Prostate gland (tissue), 2 donors: Measurements from ENCODE around the gene SPRR2B. TPM values are rescaled to one million over a fixed set of nuclear protein-coding genes. Genes with fewer than 3 reads are reported as not detected.
"Not testable (repeated sequence)": the region's sequence is repeated elsewhere in the genome, so short reads cannot be mapped to it uniquely, and the experiment has no call there.

Experiments
- DNase-seq: peaks from one replicate; pipeline ENCODE4 v3.0.0-alpha.2; 2019; ENCODE audit warnings: low spot score
- H3K27ac ChIP-seq, 2 donors: fragments of 200-600 bp; sonication (generic); 2 replicates each; pipeline ENCODE4 v1.5.1; 2017 to 2019
- H3K27me3 ChIP-seq: fragments of 200-600 bp; sonication (generic); replicated peaks from 2 replicates; pipeline ENCODE4 v1.5.1; 2019; ENCODE audit not compliant: insufficient read depth
- H3K36me3 ChIP-seq, 2 donors: fragments of 200-600 bp; sonication (generic); 1 replicate in 1 of 2; 2 replicates in 1 of 2; pipeline versions ENCODE4 v1.5.1 to v1.8.1; 2017 to 2019
- H3K4me1 ChIP-seq: fragments of 200-600 bp; sonication (generic); replicated peaks from 2 replicates; pipeline ENCODE4 v1.5.1; 2019
- H3K4me3 ChIP-seq, 2 donors: fragments of 200-600 bp; sonication (generic); 2 replicates each; pipeline ENCODE4 v1.5.1; 2017 to 2019
- H3K9me3 ChIP-seq: fragments of 200-600 bp; sonication (generic); 2 replicates; pipeline ENCODE4 v1.5.1; 2017
- POLR2A ChIP-seq: fragments of 450-650 bp; IDR thresholded peaks from one replicate; pipeline ENCODE4 v1.6.1; 2016; ENCODE audit warnings: antibody characterized with exemption, mild to moderate bottlenecking
- POLR2AphosphoS5 ChIP-seq: sonication (generic); formaldehyde crosslinking; IDR thresholded peaks from one replicate; pipeline ENCODE4 v1.6.1; 2017; ENCODE audit warnings: antibody characterized with exemption
- WGBS: methylation state at CpG from one replicate; pipeline ENCODE4 v1.1.5; 2018; 5-methylcytosine and 5-hydroxymethylcytosine counted together
- intact Hi-C: fragments of 100-400 bp; cut with DNase I; formaldehyde crosslinking; loops from one replicate; pipeline ENCODE4 v1.14.2; 2022
- total RNA-seq, 2 donors: library from RNA; depleted of rRNA; stranded (reverse); fragments of >200 nt; gene quantifications; one replicate each; pipeline ENCODE4 v1.1.0, GENCODE V29; 2016
- TF ChIP-seq, protein P1 (sequence below), 4 experiments: fragments of 200-600 bp in 2 of 4; fragments of 450-650 bp in 2 of 4; sonication (generic) in 2 of 4; IDR thresholded peaks; 1 replicate in 3 of 4; 2 replicates in 1 of 4; pipeline ENCODE4 v1.5.1; 2016 to 2019; ENCODE audit warnings: antibody characterized with exemption in 4 of 4, mild to moderate bottlenecking in 2 of 4, moderate library complexity in 2 of 4

SPRR2B gene
- total RNA-seq, result not detected

GRCh38 chr1:153071511-153071910 is at the start of gene SPRR2B:
Gene SPRR2B (minus strand): TSS chr1:153071611. CDS start chr1:153070839, 772 bp downstream.
- no peak within 1 kb of the TSS for H3K27ac ChIP-seq
- intact Hi-C loops, result no loop called here
- no peaks in the 10 kb centered on the region for H3K4me1 ChIP-seq
- TF ChIP-seq, protein P1, sequence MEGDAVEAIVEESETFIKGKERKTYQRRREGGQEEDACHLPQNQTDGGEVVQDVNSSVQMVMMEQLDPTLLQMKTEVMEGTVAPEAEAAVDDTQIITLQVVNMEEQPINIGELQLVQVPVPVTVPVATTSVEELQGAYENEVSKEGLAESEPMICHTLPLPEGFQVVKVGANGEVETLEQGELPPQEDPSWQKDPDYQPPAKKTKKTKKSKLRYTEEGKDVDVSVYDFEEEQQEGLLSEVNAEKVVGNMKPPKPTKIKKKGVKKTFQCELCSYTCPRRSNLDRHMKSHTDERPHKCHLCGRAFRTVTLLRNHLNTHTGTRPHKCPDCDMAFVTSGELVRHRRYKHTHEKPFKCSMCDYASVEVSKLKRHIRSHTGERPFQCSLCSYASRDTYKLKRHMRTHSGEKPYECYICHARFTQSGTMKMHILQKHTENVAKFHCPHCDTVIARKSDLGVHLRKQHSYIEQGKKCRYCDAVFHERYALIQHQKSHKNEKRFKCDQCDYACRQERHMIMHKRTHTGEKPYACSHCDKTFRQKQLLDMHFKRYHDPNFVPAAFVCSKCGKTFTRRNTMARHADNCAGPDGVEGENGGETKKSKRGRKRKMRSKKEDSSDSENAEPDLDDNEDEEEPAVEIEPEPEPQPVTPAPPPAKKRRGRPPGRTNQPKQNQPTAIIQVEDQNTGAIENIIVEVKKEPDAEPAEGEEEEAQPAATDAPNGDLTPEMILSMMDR (IDR thresholded peaks at IDR 0.05), result no peak
- no peaks in the 10 kb centered on the region for H3K9me3 ChIP-seq
- WGBS, result 34% methylated on average over 2 of the region's 2 CpGs
- H3K27me3 ChIP-seq, result no peaks in the 10 kb centered on the region
- no peak within 1 kb of the TSS for H3K4me3 ChIP-seq
- no peaks in the 10 kb centered on the region for H3K36me3 ChIP-seq
- DNase-seq, result no peak

- no peak overlapping the region for H3K27ac ChIP-seq
- intact Hi-C loops, result no loop called here
- no peaks in the 10 kb centered on the region for H3K4me1 ChIP-seq
- no peaks in the 10 kb centered on the region for H3K9me3 ChIP-seq
- TF ChIP-seq, protein P1 (IDR thresholded peaks at IDR 0.05), result no peak
- TF ChIP-seq POLR2AphosphoS5 (no peak), POLR2A (no peak)
- DNase-seq, result no peak
- H3K4me3 ChIP-seq, result no peak overlapping the region
- H3K27me3 ChIP-seq, result no peaks in the 10 kb centered on the region
- H3K36me3 ChIP-seq, result no peaks in the 10 kb centered on the region
Observed at GRCh38 chr1:153120945-153121344, 49.5 kb upstream of the SPRR2B start.

- TF ChIP-seq, protein P1 (IDR thresholded peaks at IDR 0.05), result no peak
- TF ChIP-seq POLR2AphosphoS5 (no peak), POLR2A (no peak)
- 19% methylated on average over 3 of the region's 3 CpGs for WGBS
- Histone ChIP-seq H3K27me3 (no peaks in the 10 kb centered on the region), H3K4me3 (no peak overlapping the region), H3K27ac (no peak overlapping the region), H3K4me1 (no peaks in the 10 kb centered on the region), H3K9me3 (no peaks in the 10 kb centered on the region), H3K36me3 (no peaks in the 10 kb centered on the region)
- intact Hi-C loops, result no loop called here
- no peak for DNase-seq
Observed at GRCh38 chr1:153119491-153119971, 48.1 kb upstream of the SPRR2B start.

GRCh38 chr1:153115264-153115663 is 43.9 kb upstream of the SPRR2B start:
- H3K27me3 ChIP-seq, H3K4me3 ChIP-seq, intact Hi-C loops, H3K36me3 ChIP-seq, H3K4me1 ChIP-seq, DNase-seq, H3K27ac ChIP-seq, H3K9me3 ChIP-seq: not testable (repeated sequence)

DNA sequence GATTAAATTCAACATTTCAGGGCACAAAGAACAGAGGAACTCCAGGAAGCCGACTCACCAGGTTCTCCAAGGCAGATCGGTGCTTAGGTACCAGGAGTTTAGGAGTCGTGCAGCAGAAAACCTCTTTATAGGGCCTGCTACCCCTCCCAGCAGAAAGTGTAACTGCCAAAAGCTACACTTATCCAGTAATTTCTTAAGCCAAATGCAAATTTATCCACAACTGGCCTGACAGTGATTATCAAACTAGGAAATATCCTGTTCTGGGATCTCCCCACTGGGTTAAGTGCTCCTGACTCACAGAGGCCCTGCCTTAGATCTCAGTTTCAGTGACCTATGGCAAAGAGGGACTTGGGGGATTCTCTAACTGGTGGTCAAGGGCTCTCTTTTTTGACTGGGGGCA is 42.0 kb upstream of the SPRR2B start, which contains the start of gene SPRR2F:
SPRR2F (minus strand) TSS at position 101 of the 400 bp plus-strand sequence. CDS start 783 bp downstream, outside the sequence.
- Histone ChIP-seq H3K4me1 (no peaks in the 10 kb centered on the region), H3K9me3 (no peaks in the 10 kb centered on the region), H3K27ac (no peak within 1 kb of the TSS), H3K4me3 (no peak within 1 kb of the TSS), H3K36me3 (no peaks in the 10 kb centered on the region), H3K27me3 (no peaks in the 10 kb centered on the region)
- no peak for DNase-seq
- 83% methylated on average over 3 of the region's 3 CpGs for WGBS
- TF ChIP-seq, protein P1 (IDR thresholded peaks at IDR 0.05), result no peak
- TF ChIP-seq POLR2AphosphoS5 (no peak), POLR2A (no peak)
- intact Hi-C loops, result no loop called here

DNA sequence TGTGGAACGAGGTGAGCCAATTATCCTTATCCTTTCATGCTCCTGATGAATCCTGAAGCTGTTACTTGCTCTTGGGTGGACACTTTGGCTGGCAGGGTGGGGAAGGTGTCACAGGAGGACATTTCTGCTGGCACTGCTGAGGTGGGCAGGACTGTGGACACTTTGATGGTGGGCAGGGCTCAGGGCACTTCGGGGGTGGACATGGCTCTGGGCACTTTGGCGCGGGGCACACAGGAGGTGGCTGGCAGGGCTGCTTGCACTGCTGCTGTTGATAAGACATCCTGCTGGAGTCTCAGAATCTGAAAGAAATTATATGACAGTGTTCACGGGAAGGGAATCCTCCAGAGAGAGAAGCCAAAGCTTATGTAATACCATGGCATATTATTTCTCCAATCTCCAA is 41.0 kb upstream of the SPRR2B start:
- H3K4me3 ChIP-seq, H3K4me1 ChIP-seq, H3K27me3 ChIP-seq, intact Hi-C loops, DNase-seq, H3K9me3 ChIP-seq, H3K27ac ChIP-seq, H3K36me3 ChIP-seq: not testable (repeated sequence)
- WGBS, result 67% methylated on average over 5 of the region's 5 CpGs
